Smooth muscle cell (in vitro differentiated cells): Measurements from ENCODE around the gene RASIP1. TPM values are rescaled to one million over a fixed set of nuclear protein-coding genes. Genes with fewer than 3 reads are reported as not detected.

Source experiments
- DNase-seq: peaks from one replicate; lab custom pipeline; 2025; ENCODE audit not compliant: unreplicated experiment; lab: John Stamatoyannopoulos, UW
- H2AFZ ChIP-seq: fragments of 200-600 bp; sonication (generic); 2 replicates; pipeline ENCODE4 v1.6.0; 2016; ENCODE audit warnings: antibody characterized with exemption, low read depth, mild to moderate bottlenecking
- H3F3A ChIP-seq: fragments of 200-600 bp; sonication (generic); 2 replicates; pipeline ENCODE4 v1.6.0; 2017; ENCODE audit warnings: antibody characterized with exemption, low read depth
- H3K27ac ChIP-seq: fragments of 200-600 bp; sonication (generic); 2 replicates; pipeline ENCODE4 v1.5.1; 2016; ENCODE audit warnings: low read depth, mild to moderate bottlenecking
- H3K27me3 ChIP-seq: fragments of 200-600 bp; sonication (generic); 2 replicates; pipeline ENCODE4 v1.6.1; 2016; ENCODE audit warnings: low read depth, mild to moderate bottlenecking
- H3K36me3 ChIP-seq: fragments of 200-600 bp; sonication (generic); 2 replicates; pipeline ENCODE4 v1.5.1; 2016; ENCODE audit warnings: low read depth
- H3K4me1 ChIP-seq: fragments of 200-600 bp; sonication (generic); 2 replicates; pipeline ENCODE4 v1.5.1; 2016; ENCODE audit warnings: low read depth
- H3K4me2 ChIP-seq: fragments of 200-600 bp; sonication (generic); 2 replicates; pipeline ENCODE4 v1.6.0; 2016; ENCODE audit warnings: mild to moderate bottlenecking
- H3K4me3 ChIP-seq: fragments of 200-600 bp; sonication (generic); 2 replicates; pipeline ENCODE4 v1.5.1; 2016; ENCODE audit warnings: mild to moderate bottlenecking
- H3K79me2 ChIP-seq: fragments of 200-600 bp; sonication (generic); 2 replicates; pipeline ENCODE4 v1.6.0; 2016; ENCODE audit warnings: low read depth, mild to moderate bottlenecking
- H3K9ac ChIP-seq: fragments of 200-600 bp; sonication (generic); 2 replicates; pipeline ENCODE4 v1.6.0; 2016; ENCODE audit warnings: low read depth
- H3K9me3 ChIP-seq: fragments of 200-600 bp; sonication (generic); replicated peaks from 2 replicates; pipeline ENCODE4 v1.5.1; 2016; ENCODE audit warnings: low read depth
- H4K20me1 ChIP-seq: fragments of 200-600 bp; sonication (generic); 2 replicates; pipeline ENCODE4 v1.6.0; 2016; ENCODE audit warnings: low read depth
- WGBS: methylation state at CpG from one replicate; pipeline ENCODE4 v1.1.7; 2016; ENCODE audit warnings: low lambda C conversion rate; 5-methylcytosine and 5-hydroxymethylcytosine counted together
- polyA plus RNA-seq: library from polyadenylated mRNA; unstranded; fragments of >200 nt; fragmentation: Nextera tagmentation; extraction: Ambion mirVana; gene quantifications from 2 replicates; pipeline ENCODE4 v1.2.1, GENCODE V29; 2016
- total RNA-seq: library from RNA; depleted of rRNA; stranded (reverse); fragments of >200 nt; gene quantifications from 2 replicates; pipeline ENCODE4 v1.2.3, GENCODE V29; 2014
- TF ChIP-seq, protein P1 (sequence below): fragments of 200-600 bp; sonication (generic); IDR thresholded peaks from 2 replicates; pipeline ENCODE4 v1.5.1; 2017; ENCODE audit warnings: borderline replicate concordance, mild to moderate bottlenecking, antibody characterized with exemption; ENCODE audit not compliant: insufficient read depth, poor library complexity, severe bottlenecking

Gene RASIP1
- total and polyA plus RNA-seq, 2 experiments from 2014 or later, result 0.81 to 3.5 TPM

GRCh38 chr19:48715681-48716171 lies 24.7 kb downstream of the RASIP1 start:
- Histone ChIP-seq H3K27ac (no peak overlapping the region), H3K4me3 (peak overlapping the region; percentile 60), H3K9ac (no peak overlapping the region), H3K9me3 (no peaks in the 10 kb centered on the region), H3F3A (peaks cover 8% of the 10 kb centered on the region), H4K20me1 (no peaks in the 10 kb centered on the region), H2AFZ (no peak overlapping the region), H3K4me1 (peaks cover 21% of the 10 kb centered on the region), H3K36me3 (no peaks in the 10 kb centered on the region), H3K4me2 (no peak overlapping the region), H3K27me3 (no peaks in the 10 kb centered on the region), H3K79me2 (no peaks in the 10 kb centered on the region)
- no peak for DNase-seq
- WGBS, result 94% methylated on average over 19 of the region's 19 CpGs
- TF ChIP-seq, protein P1, sequence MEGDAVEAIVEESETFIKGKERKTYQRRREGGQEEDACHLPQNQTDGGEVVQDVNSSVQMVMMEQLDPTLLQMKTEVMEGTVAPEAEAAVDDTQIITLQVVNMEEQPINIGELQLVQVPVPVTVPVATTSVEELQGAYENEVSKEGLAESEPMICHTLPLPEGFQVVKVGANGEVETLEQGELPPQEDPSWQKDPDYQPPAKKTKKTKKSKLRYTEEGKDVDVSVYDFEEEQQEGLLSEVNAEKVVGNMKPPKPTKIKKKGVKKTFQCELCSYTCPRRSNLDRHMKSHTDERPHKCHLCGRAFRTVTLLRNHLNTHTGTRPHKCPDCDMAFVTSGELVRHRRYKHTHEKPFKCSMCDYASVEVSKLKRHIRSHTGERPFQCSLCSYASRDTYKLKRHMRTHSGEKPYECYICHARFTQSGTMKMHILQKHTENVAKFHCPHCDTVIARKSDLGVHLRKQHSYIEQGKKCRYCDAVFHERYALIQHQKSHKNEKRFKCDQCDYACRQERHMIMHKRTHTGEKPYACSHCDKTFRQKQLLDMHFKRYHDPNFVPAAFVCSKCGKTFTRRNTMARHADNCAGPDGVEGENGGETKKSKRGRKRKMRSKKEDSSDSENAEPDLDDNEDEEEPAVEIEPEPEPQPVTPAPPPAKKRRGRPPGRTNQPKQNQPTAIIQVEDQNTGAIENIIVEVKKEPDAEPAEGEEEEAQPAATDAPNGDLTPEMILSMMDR, result no peak

GRCh38 chr19:48714759-48715675 lies 25.4 kb downstream of the RASIP1 start:
- peak overlapping the region; percentile 80 for H3K27ac ChIP-seq
- DNase-seq, result no peak
- H2AFZ ChIP-seq, result peak overlapping the region; percentile 86
- H3K9ac ChIP-seq, result peak overlapping the region; percentile 65
- peak overlapping the region; percentile 92 for H3K4me2 ChIP-seq
- peak overlapping the region; percentile 60 for H3K4me3 ChIP-seq
- TF ChIP-seq, protein P1, result no peak
- no peaks in the 10 kb centered on the region for H3K27me3 ChIP-seq
- H3K9me3 ChIP-seq, result no peaks in the 10 kb centered on the region
- whole genome bisulfite sequencing, result 75% methylated on average over 26 of the region's 26 CpGs
- H4K20me1 ChIP-seq, result no peaks in the 10 kb centered on the region
- peaks cover 21% of the 10 kb centered on the region for H3K4me1 ChIP-seq
- H3K79me2 ChIP-seq, result no peaks in the 10 kb centered on the region
- no peaks in the 10 kb centered on the region for H3K36me3 ChIP-seq
- H3F3A ChIP-seq, result peaks cover 8% of the 10 kb centered on the region

- Histone ChIP-seq H3K27me3 (no peaks in the 10 kb centered on the region), H3K4me2 (peak overlapping the region; percentile 92), H3K9ac (peak overlapping the region; percentile 65), H4K20me1 (no peaks in the 10 kb centered on the region), H3K4me3 (peak overlapping the region; percentile 71), H3K4me1 (peaks cover 21% of the 10 kb centered on the region), H3K27ac (peak overlapping the region; percentile 80), H2AFZ (peak overlapping the region; percentile 90), H3K79me2 (no peaks in the 10 kb centered on the region), H3F3A (peaks cover 8% of the 10 kb centered on the region), H3K36me3 (no peaks in the 10 kb centered on the region), H3K9me3 (no peaks in the 10 kb centered on the region)
- TF ChIP-seq, protein P1, result no peak
- peak; percentile 97 for DNase-seq
- 1% methylated on average over 62 of the region's 67 CpGs for WGBS
These were observed 26.3 kb downstream of the RASIP1 start for GRCh38 chr19:48713864-48714755.
